GM23338 (cell line): ENCODE results near the gene CAD. TPM values are rescaled to one million over a fixed set of nuclear protein-coding genes. Genes with fewer than 3 reads are reported as not detected.
A peak's percentile ranks its signal among the peaks of the same experiment; 100 is the strongest.

Experiments used
- ATAC-seq: fragments of 200-7000 bp; cut with Tn5 transposase; 3 replicates; pipeline ENCODE4 v1.9.1; 2020
- DNase-seq: peaks from one replicate; pipeline ENCODE4 v3.0.0-alpha.2; 2015; ENCODE audit warnings: low spot score
- H2AFZ ChIP-seq: fragments of 200-600 bp; sonication (generic); 2 replicates; pipeline ENCODE4 v1.8.0; 2016; ENCODE audit warnings: antibody characterized with exemption, mild to moderate bottlenecking, moderate library complexity
- H3F3A ChIP-seq: fragments of 200-600 bp; sonication (generic); replicated peaks from 2 replicates; pipeline ENCODE4 v1.8.0; 2017; ENCODE audit warnings: antibody characterized with exemption, mixed run types, low read depth
- H3K27ac ChIP-seq: fragments of 200-600 bp; sonication (generic); 2 replicates; pipeline ENCODE4 v1.6.1; 2016; ENCODE audit warnings: low read depth
- H3K27me3 ChIP-seq: fragments of 200-600 bp; sonication (generic); 2 replicates; pipeline ENCODE4 v1.8.0; 2016; ENCODE audit warnings: mild to moderate bottlenecking, mixed run types, moderate library complexity; ENCODE audit not compliant: insufficient read depth
- H3K36me3 ChIP-seq: fragments of 200-600 bp; sonication (generic); 2 replicates; pipeline ENCODE4 v1.8.0; 2016; ENCODE audit warnings: mild to moderate bottlenecking; ENCODE audit not compliant: insufficient read depth
- H3K4me1 ChIP-seq: fragments of 200-600 bp; sonication (generic); 2 replicates; pipeline ENCODE4 v1.8.0; 2016; ENCODE audit warnings: mild to moderate bottlenecking, moderate library complexity; ENCODE audit not compliant: insufficient read depth
- H3K4me2 ChIP-seq: fragments of 200-600 bp; sonication (generic); 2 replicates; pipeline ENCODE4 v1.7.1; 2017; ENCODE audit warnings: mixed run types
- H3K4me3 ChIP-seq: fragments of 200-600 bp; sonication (generic); 2 replicates; pipeline ENCODE4 v1.6.1; 2016; ENCODE audit warnings: mixed run types
- H3K79me2 ChIP-seq: fragments of 200-600 bp; sonication (generic); replicated peaks from 2 replicates; pipeline ENCODE4 v1.8.0; 2017; ENCODE audit warnings: mild to moderate bottlenecking; ENCODE audit not compliant: insufficient read depth
- H3K9me2 ChIP-seq: fragments of 200-600 bp; sonication (generic); 2 replicates; pipeline ENCODE4 v1.8.0; 2017; ENCODE audit not compliant: insufficient read depth
- H4K20me1 ChIP-seq: fragments of 200-600 bp; sonication (generic); replicated peaks from 2 replicates; pipeline ENCODE4 v1.8.0; 2017; ENCODE audit warnings: mild to moderate bottlenecking; ENCODE audit not compliant: insufficient read depth
- H3K27ac Mint-ChIP-seq: 2 replicates; pipeline ENCODE4 v1.8.0; 2020; ENCODE audit warnings: inconsistent platforms, mild to moderate bottlenecking, moderate library complexity, mixed read lengths
- H3K27me3 Mint-ChIP-seq: 3 replicates; pipeline ENCODE4 v1.8.0; 2022; ENCODE audit warnings: low read depth, mild to moderate bottlenecking, moderate library complexity, mixed read lengths, inconsistent platforms; ENCODE audit not compliant: insufficient read depth, poor library complexity
- H3K36me3 Mint-ChIP-seq: 3 replicates; pipeline ENCODE4 v1.8.0; 2021; ENCODE audit warnings: low read depth, mild to moderate bottlenecking, inconsistent platforms, moderate library complexity, mixed read lengths
- H3K4me1 Mint-ChIP-seq: 3 replicates; pipeline ENCODE4 v1.8.0; 2020; ENCODE audit warnings: mild to moderate bottlenecking, inconsistent platforms, mixed read lengths
- H3K4me3 Mint-ChIP-seq: 3 replicates; pipeline ENCODE4 v1.8.0; 2021; ENCODE audit warnings: moderate library complexity, mild to moderate bottlenecking, inconsistent platforms, mixed read lengths
- H3K9me3 Mint-ChIP-seq: 3 replicates; pipeline ENCODE4 v1.8.0; 2020; ENCODE audit warnings: moderate library complexity, mild to moderate bottlenecking, inconsistent platforms, mixed read lengths
- CTCF ChIP-seq, 2 experiments: fragments of 200-600 bp in 1 of 2; sonication (generic) in 1 of 2; conservative IDR thresholded peaks; 2 replicates each; pipeline versions ENCODE4 v1.5.1 to v1.6.1; 2016 to 2017; ENCODE audit warnings: antibody characterized with exemption in 2 of 2, low read depth in 2 of 2, mild to moderate bottlenecking in 2 of 2, moderate library complexity in 1 of 2
- EZH2 ChIP-seq: fragments of 200-600 bp; sonication (generic); IDR thresholded peaks from one replicate; pipeline ENCODE4 v1.8.0; 2017; ENCODE audit warnings: antibody characterized with exemption, mild to moderate bottlenecking, low read depth; ENCODE audit not compliant: unreplicated experiment
- EZH2phosphoT487 ChIP-seq: fragments of 200-600 bp; sonication (generic); IDR thresholded peaks from one replicate; pipeline ENCODE4 v1.8.1; 2018; ENCODE audit warnings: antibody characterized with exemption; ENCODE audit not compliant: unreplicated experiment
- NANOG ChIP-seq: IDR thresholded peaks from 2 replicates; pipeline ENCODE4 v1.6.1; 2016; ENCODE audit warnings: antibody characterized with exemption, borderline replicate concordance
- REST ChIP-seq: IDR thresholded peaks from one replicate; pipeline ENCODE4 v1.6.1; 2018; ENCODE audit warnings: antibody characterized with exemption; ENCODE audit not compliant: unreplicated experiment
- ZNF114 ChIP-seq: fragments of 250-450 bp; sonication (Bioruptor Pico); IDR thresholded peaks from 2 replicates; pipeline ENCODE4 v1.5.0; 2020; ENCODE audit warnings: mild to moderate bottlenecking, moderate library complexity
- ZNF462 ChIP-seq: fragments of 250-450 bp; sonication (Bioruptor Pico); IDR thresholded peaks from 2 replicates; pipeline ENCODE4 v1.5.0; 2020; ENCODE audit warnings: mild to moderate bottlenecking, moderate library complexity
- polyA plus RNA-seq: library from polyadenylated mRNA; unstranded; fragments of >200 nt; fragmentation: Nextera tagmentation; extraction: Ambion mirVana; gene quantifications from 2 replicates; pipeline ENCODE4 v1.2.1, GENCODE V29; 2016
- total RNA-seq: library from RNA; depleted of rRNA; stranded (reverse); fragments of >200 nt; shearing (Covaris generic); gene quantifications from 2 replicates; pipeline ENCODE4 v1.2.3, GENCODE V29; 2014

The CAD gene
- total and polyA plus RNA-seq, 2 experiments from 2014 or later: 38.1 to 147 TPM

- Mint-ChIP-seq H3K27ac (no peak overlapping the region), H3K36me3 (no peaks in the 10 kb centered on the region), H3K27me3 (peaks cover 2% of the 10 kb centered on the region), H3K4me3 (no peak overlapping the region), H3K9me3 (no peaks in the 10 kb centered on the region), H3K4me1 (no peaks in the 10 kb centered on the region)
- Histone ChIP-seq H3K27ac (no peak overlapping the region), H3K4me1 (no peaks in the 10 kb centered on the region), H2AFZ (0 out of 2 replicates have a peak overlapping the region, but pooled peaks have one; percentile 47), H3K4me2 (no peak overlapping the region), H4K20me1 (no peaks in the 10 kb centered on the region), H3K79me2 (no peaks in the 10 kb centered on the region), H3K4me3 (no peak overlapping the region), H3F3A (no peaks in the 10 kb centered on the region), H3K36me3 (no peaks in the 10 kb centered on the region), H3K9me2 (no peaks in the 10 kb centered on the region), H3K27me3 (no peaks in the 10 kb centered on the region)
- TF ChIP-seq EZH2: no peak
- TF ChIP-seq CTCF (conservative IDR thresholded peaks at IDR 0.05; ENCODE audit: low read depth in 2 of 2): no peak
- TF ChIP-seq EZH2phosphoT487: no peak
- DNase-seq (no peak), ATAC-seq (no peak)
Measured at GRCh38 chr2:27189989-27190388, 27.2 kb upstream of the CAD start.

- Histone ChIP-seq H3F3A (no peaks in the 10 kb centered on the region), H4K20me1 (no peaks in the 10 kb centered on the region), H3K4me1 (no peaks in the 10 kb centered on the region), H3K4me2 (no peak overlapping the region), H3K79me2 (no peaks in the 10 kb centered on the region), H3K27ac (no peak overlapping the region), H3K36me3 (no peaks in the 10 kb centered on the region), H3K4me3 (no peak overlapping the region), H3K9me2 (no peaks in the 10 kb centered on the region), H2AFZ (no peak overlapping the region), H3K27me3 (no peaks in the 10 kb centered on the region)
- DNase-seq (peak; percentile 83), ATAC-seq (peak; percentile 97)
- Mint-ChIP-seq H3K9me3 (no peaks in the 10 kb centered on the region), H3K27me3 (peaks cover 2% of the 10 kb centered on the region), H3K4me3 (no peak overlapping the region), H3K27ac (no peak overlapping the region), H3K36me3 (no peaks in the 10 kb centered on the region), H3K4me1 (no peaks in the 10 kb centered on the region)
- TF ChIP-seq ZNF114 (CRISPR knock-in tag): no peak
- TF ChIP-seq EZH2: no peak
- no peak for TF ChIP-seq REST
- TF ChIP-seq ZNF462 (CRISPR knock-in tag): no peak
- TF ChIP-seq NANOG: no peak
Measured at GRCh38 chr2:27191070-27191829, 25.9 kb upstream of the CAD start.
